Skeletal muscle satellite cell (primary cell): Measurements from ENCODE around the gene ZC3H8.

Experiments
- H3K27me3 ChIP-seq: 2 replicates; pipeline ENCODE4 v1.7.0; 2013; ENCODE audit warnings: low read length; ENCODE audit not compliant: control insufficient read depth, insufficient read depth
- H3K36me3 ChIP-seq: 2 replicates; pipeline ENCODE4 v1.7.0; 2013; ENCODE audit warnings: mild to moderate bottlenecking, control low read depth, low read length; ENCODE audit not compliant: insufficient read depth
- H3K4me1 ChIP-seq: 2 replicates; pipeline ENCODE4 v1.7.0; 2013; ENCODE audit warnings: low read length; ENCODE audit not compliant: control insufficient read depth, insufficient read depth
- H3K4me2 ChIP-seq: 2 replicates; pipeline ENCODE4 v1.7.0; 2013; ENCODE audit warnings: mild to moderate bottlenecking, low read length
- H3K4me3 ChIP-seq: 2 replicates; pipeline ENCODE4 v1.7.0; 2013; ENCODE audit warnings: low read length
- H3K9ac ChIP-seq: 2 replicates; pipeline ENCODE4 v1.7.0; 2013; ENCODE audit warnings: mild to moderate bottlenecking, low read depth, low read length, moderate library complexity
- H3K9me3 ChIP-seq: replicated peaks from 2 replicates; pipeline ENCODE4 v1.7.0; 2013; ENCODE audit warnings: mild to moderate bottlenecking, control low read depth, low read length

The ZC3H8 gene

DNA sequence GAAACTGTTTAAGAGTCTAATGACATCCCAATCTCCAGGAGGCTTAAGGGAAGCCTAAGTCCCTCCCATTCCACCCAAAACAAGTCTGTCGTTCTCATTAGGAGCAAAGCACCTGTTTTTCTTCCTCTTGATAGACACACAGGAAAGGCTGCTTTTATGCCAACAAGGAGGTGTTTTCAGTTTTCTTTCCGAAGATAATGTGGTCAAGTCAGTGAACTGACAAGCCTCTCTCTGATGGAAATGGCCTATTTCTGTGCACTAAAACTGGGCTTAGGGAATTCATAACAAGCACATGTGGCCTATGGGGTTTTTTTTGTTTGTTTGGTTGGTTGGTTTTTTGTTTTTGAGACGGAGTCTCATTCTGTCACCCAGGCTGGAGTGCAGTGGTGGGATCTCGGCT is 80.5 kb downstream of the ZC3H8 start:
- no peak overlapping the region for H3K9ac ChIP-seq
- no peak overlapping the region for H3K4me3 ChIP-seq
- H3K9me3 ChIP-seq: no peaks in the 10 kb centered on the region
- peaks cover 7% of the 10 kb centered on the region for H3K27me3 ChIP-seq
- H3K36me3 ChIP-seq: no peaks in the 10 kb centered on the region
- no peaks in the 10 kb centered on the region for H3K4me1 ChIP-seq
- H3K4me2 ChIP-seq: no peak overlapping the region

DNA sequence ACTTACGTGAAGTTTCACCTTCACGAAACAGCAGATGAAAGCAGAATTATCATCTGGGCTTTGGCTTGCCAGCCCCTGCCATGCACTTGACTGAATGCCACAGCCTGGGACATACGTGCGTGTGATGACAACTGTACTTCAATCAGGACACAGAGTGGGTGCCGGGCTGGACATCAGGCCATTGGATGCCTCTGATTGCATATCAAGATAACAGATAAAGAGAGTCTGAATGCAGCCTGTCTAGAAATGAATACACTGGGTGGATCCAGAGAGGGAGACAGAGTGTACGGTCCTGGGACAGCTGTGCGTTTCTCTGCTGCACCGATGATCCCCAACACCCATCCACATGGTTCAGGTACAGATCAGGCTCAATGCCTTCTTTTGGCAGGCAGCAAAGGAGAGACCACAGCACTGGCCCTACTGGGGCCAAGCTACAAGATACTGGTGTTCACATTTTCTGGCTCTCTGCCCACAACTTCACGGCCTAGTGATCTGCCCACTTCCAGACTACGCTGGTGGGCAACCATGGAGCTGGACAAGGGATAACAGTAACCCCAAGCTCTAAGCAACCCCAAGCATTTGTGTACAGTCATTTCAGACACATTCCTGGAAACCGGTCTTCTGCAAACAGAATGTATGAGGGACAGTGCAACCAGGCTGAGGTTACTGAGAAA is 81.1 kb downstream of the ZC3H8 start:
- Histone ChIP-seq H3K36me3 (no peaks in the 10 kb centered on the region), H3K4me2 (no peak overlapping the region), H3K4me1 (peaks cover under 1% of the 10 kb centered on the region), H3K4me3 (no peak overlapping the region), H3K27me3 (peaks cover 7% of the 10 kb centered on the region), H3K9me3 (no peaks in the 10 kb centered on the region), H3K9ac (no peak overlapping the region)

DNA sequence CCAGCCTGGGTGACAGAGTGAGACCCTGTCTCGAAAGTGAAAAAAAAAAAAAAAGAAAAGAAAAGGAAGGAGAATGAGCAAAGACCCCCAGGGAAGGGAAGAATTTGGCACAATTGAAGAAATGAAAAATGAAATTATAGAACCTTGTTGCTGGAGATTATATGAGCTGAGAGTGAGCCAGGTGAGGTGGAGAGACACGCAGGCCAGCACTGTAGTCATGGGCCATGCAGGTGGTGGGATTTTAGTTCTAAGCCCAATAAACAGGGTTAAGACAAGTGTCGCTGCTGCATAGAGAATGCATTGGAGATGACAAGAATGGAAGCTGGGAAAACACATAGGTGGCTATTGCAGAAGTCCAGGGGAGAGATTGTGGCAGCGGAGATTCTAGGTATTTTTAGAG is 84.3 kb downstream of the ZC3H8 start:
- peaks cover 7% of the 10 kb centered on the region for H3K27me3 ChIP-seq
- no peak overlapping the region for H3K9ac ChIP-seq
- peaks cover 11% of the 10 kb centered on the region for H3K4me1 ChIP-seq

DNA sequence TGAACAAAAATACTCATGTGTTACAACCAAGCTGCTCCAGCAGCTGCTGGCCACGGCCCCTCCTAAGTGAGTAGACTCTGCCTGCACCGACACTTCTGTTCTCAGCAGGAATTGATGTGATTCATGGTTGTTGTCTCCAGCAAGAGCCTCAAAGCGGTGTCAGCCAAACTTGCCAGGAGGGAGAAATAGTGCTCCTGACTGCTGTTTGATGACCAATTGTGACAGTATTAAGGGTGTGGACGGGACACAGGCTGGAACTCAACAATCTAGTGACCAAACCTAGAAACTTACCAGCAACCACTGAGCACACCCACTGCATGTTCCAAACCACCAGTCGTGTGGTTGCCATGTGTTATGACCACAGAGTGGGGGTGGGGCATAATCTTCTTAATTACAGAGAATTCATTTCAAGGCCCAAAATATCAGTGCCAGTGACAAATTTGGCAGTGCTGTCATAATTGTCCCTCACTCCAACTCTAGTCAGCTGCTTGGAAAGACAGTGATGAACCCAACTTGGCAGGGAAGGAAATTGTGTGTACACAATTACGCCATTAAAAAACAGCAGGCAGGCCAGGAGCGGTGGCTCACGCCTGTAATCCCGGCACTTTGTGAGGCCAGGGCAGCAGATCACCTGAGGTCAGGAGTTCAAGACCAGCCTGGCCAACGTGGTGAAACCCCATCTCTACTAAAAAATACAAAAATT is 86.3 kb downstream of the ZC3H8 start:
- Histone ChIP-seq H3K36me3 (no peaks in the 10 kb centered on the region), H3K27me3 (peaks cover under 1% of the 10 kb centered on the region), H3K4me2 (peak overlapping the region; percentile 25), H3K4me1 (peaks cover 11% of the 10 kb centered on the region), H3K4me3 (no peak overlapping the region), H3K9ac (no peak overlapping the region), H3K9me3 (no peaks in the 10 kb centered on the region)

More for the DNA sequence above, 84.3 kb downstream of the ZC3H8 start:
- Histone ChIP-seq H3K4me2 (no peak overlapping the region), H3K9me3 (no peaks in the 10 kb centered on the region), H3K4me3 (no peak overlapping the region), H3K36me3 (no peaks in the 10 kb centered on the region)

DNA sequence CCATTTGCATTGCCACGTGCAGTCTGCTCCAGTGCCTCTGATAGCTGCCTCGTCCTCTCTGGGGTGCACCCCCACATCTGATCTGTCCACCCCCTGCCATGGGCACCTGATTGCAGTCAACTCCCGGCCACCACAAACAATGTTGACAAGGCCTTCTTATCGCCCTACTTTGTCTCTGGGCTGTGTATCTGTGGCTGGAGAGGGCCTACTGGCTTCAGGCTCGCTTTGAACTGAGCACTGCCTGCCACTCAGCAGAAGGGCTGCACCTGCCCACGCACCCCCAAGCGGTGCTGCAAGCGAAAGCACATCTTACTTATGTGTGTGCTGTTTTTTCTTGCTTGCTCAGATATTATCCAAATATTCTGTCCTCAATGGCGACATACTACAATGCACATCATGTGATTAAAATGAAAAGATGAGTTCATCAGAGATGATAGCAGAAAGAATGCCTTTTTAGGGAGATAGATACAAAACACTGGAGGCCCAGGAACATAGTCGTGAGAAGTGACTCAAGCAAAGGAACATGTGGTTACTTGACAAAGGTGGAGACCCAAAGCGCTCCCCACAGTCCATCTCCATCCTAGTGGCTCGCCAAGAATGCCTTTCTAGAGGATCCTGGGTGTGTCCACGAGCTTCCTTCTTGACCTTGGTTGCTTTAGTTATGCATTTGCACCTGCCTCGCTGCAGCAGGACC is 87.9 kb downstream of the ZC3H8 start:
- Histone ChIP-seq H3K27me3 (no peaks in the 10 kb centered on the region), H3K36me3 (no peaks in the 10 kb centered on the region), H3K4me2 (no peak overlapping the region), H3K9me3 (no peaks in the 10 kb centered on the region), H3K9ac (no peak overlapping the region), H3K4me3 (no peak overlapping the region), H3K4me1 (peaks cover 11% of the 10 kb centered on the region)

DNA sequence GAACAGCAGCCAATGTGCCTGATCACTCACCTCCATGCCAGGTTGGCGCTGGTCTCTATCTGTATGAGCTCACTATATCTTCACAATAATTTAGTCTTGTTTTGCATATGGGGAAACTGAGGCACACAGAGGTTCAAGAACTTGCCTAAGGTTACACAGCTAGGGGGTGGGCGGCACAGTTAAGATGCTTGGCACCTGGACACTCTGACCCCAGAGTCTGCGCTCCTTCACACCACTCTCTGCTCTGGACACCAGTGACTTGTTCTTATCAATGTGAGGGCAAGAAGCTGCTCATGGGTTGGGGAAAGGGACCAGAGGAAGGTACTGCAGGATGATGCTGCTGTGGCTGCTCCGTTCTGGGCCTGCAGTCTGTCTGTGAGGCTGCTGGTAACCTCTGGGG is 89.5 kb downstream of the ZC3H8 start:
- H3K4me1 ChIP-seq: peaks cover 11% of the 10 kb centered on the region
- no peak overlapping the region for H3K4me3 ChIP-seq
- no peak overlapping the region for H3K9ac ChIP-seq
- H3K27me3 ChIP-seq: no peaks in the 10 kb centered on the region
- no peaks in the 10 kb centered on the region for H3K36me3 ChIP-seq
- no peaks in the 10 kb centered on the region for H3K9me3 ChIP-seq
- H3K4me2 ChIP-seq: no peak overlapping the region

DNA sequence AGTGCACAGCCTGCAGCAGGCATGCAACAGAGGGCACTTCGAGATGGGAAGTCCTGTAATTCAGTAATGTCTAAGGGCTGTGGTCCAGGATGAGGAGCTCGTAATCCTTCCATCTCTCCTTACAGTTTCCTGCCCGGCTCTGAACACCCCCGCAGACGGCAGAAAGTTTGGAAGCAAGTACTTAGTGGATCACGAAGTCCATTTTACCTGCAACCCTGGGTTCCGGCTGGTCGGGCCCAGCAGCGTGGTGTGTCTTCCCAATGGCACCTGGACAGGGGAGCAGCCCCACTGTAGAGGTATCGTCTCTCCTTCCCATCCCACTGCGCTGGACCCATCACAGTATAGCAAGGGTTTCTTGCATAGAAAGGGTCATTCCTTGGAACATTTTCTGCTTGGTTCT is 90.0 kb downstream of the ZC3H8 start:
- Histone ChIP-seq H3K9me3 (no peaks in the 10 kb centered on the region), H3K4me2 (no peak overlapping the region), H3K36me3 (no peaks in the 10 kb centered on the region)

DNA sequence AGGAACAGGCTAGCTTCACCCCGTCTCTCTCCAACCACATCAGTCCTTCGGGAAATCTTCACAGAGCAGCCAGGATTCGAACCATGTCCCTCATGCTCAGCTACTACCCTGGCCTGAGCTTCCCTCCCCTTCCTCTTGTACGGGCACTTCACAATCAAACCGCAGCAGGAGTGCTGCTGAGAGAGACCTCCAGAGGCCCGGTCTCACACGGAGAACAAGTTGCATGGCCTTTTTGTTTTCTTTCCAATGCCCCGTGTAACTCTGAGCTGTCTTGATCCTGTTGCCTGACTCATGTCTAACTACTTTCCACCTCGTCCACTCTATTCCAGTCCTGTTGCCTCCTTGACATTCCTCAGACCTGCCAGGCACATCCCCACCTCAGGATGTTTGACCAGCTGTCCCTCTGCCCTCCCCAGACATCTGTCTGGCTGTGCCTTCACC is 91.3 kb downstream of the ZC3H8 start:
- H3K4me1 ChIP-seq: peaks cover 14% of the 10 kb centered on the region

More for the DNA sequence above, 90.0 kb downstream of the ZC3H8 start:
- no peaks in the 10 kb centered on the region for H3K27me3 ChIP-seq
- H3K9ac ChIP-seq: no peak overlapping the region
- peaks cover 11% of the 10 kb centered on the region for H3K4me1 ChIP-seq
- H3K4me3 ChIP-seq: no peak overlapping the region

DNA sequence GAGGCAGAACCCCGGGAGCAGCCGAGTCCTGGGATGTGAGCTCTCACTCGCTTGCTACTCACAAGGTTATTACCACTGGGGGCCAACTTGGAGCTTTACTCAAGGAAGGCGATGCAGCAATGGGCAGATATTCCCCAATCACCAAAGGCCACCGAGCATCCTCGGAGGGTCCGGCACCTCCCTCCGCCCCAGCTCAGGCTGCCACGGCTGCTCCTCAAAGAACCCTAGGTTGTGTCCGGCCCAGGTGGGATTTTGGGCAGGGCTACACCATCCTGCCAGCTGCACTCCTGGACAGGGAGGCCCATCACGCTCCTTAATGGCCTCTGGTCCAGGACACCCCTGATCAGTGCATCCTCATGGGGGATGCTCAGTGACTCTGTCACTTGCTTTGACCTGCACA is 91.9 kb downstream of the ZC3H8 start:
- Histone ChIP-seq H3K27me3 (no peaks in the 10 kb centered on the region), H3K36me3 (no peaks in the 10 kb centered on the region), H3K9ac (no peak overlapping the region), H3K4me1 (peaks cover 8% of the 10 kb centered on the region), H3K4me2 (no peak overlapping the region), H3K4me3 (no peak overlapping the region), H3K9me3 (no peaks in the 10 kb centered on the region)

More for the DNA sequence above, 91.3 kb downstream of the ZC3H8 start:
- no peaks in the 10 kb centered on the region for H3K36me3 ChIP-seq
- H3K27me3 ChIP-seq: no peaks in the 10 kb centered on the region
- H3K9ac ChIP-seq: no peak overlapping the region
- no peak overlapping the region for H3K4me2 ChIP-seq
- no peaks in the 10 kb centered on the region for H3K9me3 ChIP-seq
- H3K4me3 ChIP-seq: no peak overlapping the region

DNA sequence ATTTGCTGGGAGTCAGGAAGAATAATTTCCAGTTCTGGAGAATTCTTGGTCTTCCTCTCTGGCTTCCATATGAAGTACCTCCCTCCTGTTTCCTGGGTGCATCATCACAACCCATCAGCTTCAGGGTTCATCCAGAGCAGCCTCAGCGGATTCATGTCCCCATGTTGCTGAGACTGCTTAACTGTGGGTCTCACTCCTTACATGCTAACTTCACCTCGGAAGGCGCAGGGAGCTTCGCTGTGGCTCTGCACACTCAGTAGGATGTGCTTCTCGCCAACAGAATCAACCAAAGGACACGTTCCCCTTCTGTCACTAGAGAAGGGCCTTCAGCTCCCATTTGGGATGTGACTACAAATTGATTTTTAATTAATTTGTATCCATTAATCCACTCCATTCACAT is 92.5 kb downstream of the ZC3H8 start:
- no peaks in the 10 kb centered on the region for H3K27me3 ChIP-seq
- no peak overlapping the region for H3K4me3 ChIP-seq
- no peaks in the 10 kb centered on the region for H3K9me3 ChIP-seq
- no peak overlapping the region for H3K9ac ChIP-seq
- no peak overlapping the region for H3K4me2 ChIP-seq
- H3K36me3 ChIP-seq: no peaks in the 10 kb centered on the region
- peaks cover 7% of the 10 kb centered on the region for H3K4me1 ChIP-seq
